ENCODE results near the gene PARVA. TPM values are rescaled to one million over a fixed set of nuclear protein-coding genes. Genes with fewer than 3 reads are reported as not detected.

Gene PARVA
- total RNA-seq, 1 experiment from 2014 or later, result 18.1 TPM

GRCh38 chr11:12430351-12430750 lies 53.0 kb downstream of the PARVA start:
- no peak overlapping the region for H2AFZ ChIP-seq (ENCODE audit: low read length)
- H3K79me1 ChIP-seq (ENCODE audit: insufficient read depth, low read depth, low read length, poor library complexity, severe bottlenecking), result no peaks in the 10 kb centered on the region
- H3K23me2 ChIP-seq (ENCODE audit: insufficient read length, low read depth, low read length, poor library complexity, severe bottlenecking), result no peaks in the 10 kb centered on the region
- H2BK15ac ChIP-seq (ENCODE audit: low read depth, low read length), result no peak overlapping the region
- no peak overlapping the region for H2BK20ac ChIP-seq (ENCODE audit: low read depth, low read length, poor library complexity, severe bottlenecking)
- H2BK120ac ChIP-seq (ENCODE audit: low read depth, low read length, poor library complexity, severe bottlenecking), result no peak overlapping the region
- Mint-ChIP-seq H3K4me3 (no peak overlapping the region), H3K27ac (no peak overlapping the region), H3K4me1 (peaks cover 7 to 8% of the 10 kb centered on the region in 2 experiments; a peak in 3 of 4 replicates), H3K9me3 (no peaks in the 10 kb centered on the region), H3K36me3 (ENCODE audit: insufficient read depth in 1 of 3, low read depth in 3 of 3) (no peaks in the 10 kb centered on the region), H3K27me3 (ENCODE audit: low read depth) (no peaks in the 10 kb centered on the region)
- H3K79me2 ChIP-seq (ENCODE audit: insufficient read depth, low read length), result no peaks in the 10 kb centered on the region
- no peak for DNase-seq
- no peak overlapping the region for H3K9ac ChIP-seq (ENCODE audit: extremely low read depth, insufficient read length, low read length)
- H4K20me1 ChIP-seq (ENCODE audit: control insufficient read depth, insufficient read depth, insufficient read length), result no peaks in the 10 kb centered on the region
- no peaks in the 10 kb centered on the region for H3K4me1 ChIP-seq (ENCODE audit: insufficient read depth, low read length)
- no peak overlapping the region for H3K23ac ChIP-seq (ENCODE audit: insufficient read length, low read depth, low read length)
- no peaks in the 10 kb centered on the region for H3K9me3 ChIP-seq (ENCODE audit: control insufficient read depth, low read depth, low read length)
- H3T11ph ChIP-seq (ENCODE audit: low read length), result no peak overlapping the region
- no peak overlapping the region for H2AK5ac ChIP-seq (ENCODE audit: insufficient read length, low read length)
- H3K4me2 ChIP-seq (ENCODE audit: insufficient read depth, insufficient read length, low read length), result no peak overlapping the region
- H4K91ac ChIP-seq (ENCODE audit: insufficient read length, low read depth, low read length), result no peak overlapping the region
- H3K14ac ChIP-seq (ENCODE audit: insufficient read depth, low read length), result no peak overlapping the region
- no peak overlapping the region for H3K18ac ChIP-seq (ENCODE audit: insufficient read length, low read depth, low read length)
- no peak overlapping the region for H4K8ac ChIP-seq (replicated peaks; ENCODE audit: insufficient read length, low read depth, low read length)
- H2BK12ac ChIP-seq (ENCODE audit: insufficient read length, low read depth, low read length), result no peak overlapping the region
- WGBS (ENCODE audit: extremely low coverage, insufficient read length, low lambda C conversion rate), result no CpG with 5 or more reads among the region's 3 CpGs
- no peak overlapping the region for H3K27ac ChIP-seq (ENCODE audit: insufficient read length, low read depth, low read length)
- H3K27me3 ChIP-seq (ENCODE audit: insufficient read depth, low read length), result no peaks in the 10 kb centered on the region
- no peak overlapping the region for H2BK5ac ChIP-seq (ENCODE audit: insufficient read length, low read length)
- no peak overlapping the region for H4K5ac ChIP-seq (ENCODE audit: insufficient read length, low read depth, low read length)
- H3K4ac ChIP-seq (ENCODE audit: low read depth, low read length), result no peak overlapping the region
- TF ChIP-seq, protein P1, sequence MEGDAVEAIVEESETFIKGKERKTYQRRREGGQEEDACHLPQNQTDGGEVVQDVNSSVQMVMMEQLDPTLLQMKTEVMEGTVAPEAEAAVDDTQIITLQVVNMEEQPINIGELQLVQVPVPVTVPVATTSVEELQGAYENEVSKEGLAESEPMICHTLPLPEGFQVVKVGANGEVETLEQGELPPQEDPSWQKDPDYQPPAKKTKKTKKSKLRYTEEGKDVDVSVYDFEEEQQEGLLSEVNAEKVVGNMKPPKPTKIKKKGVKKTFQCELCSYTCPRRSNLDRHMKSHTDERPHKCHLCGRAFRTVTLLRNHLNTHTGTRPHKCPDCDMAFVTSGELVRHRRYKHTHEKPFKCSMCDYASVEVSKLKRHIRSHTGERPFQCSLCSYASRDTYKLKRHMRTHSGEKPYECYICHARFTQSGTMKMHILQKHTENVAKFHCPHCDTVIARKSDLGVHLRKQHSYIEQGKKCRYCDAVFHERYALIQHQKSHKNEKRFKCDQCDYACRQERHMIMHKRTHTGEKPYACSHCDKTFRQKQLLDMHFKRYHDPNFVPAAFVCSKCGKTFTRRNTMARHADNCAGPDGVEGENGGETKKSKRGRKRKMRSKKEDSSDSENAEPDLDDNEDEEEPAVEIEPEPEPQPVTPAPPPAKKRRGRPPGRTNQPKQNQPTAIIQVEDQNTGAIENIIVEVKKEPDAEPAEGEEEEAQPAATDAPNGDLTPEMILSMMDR (conservative IDR thresholded peaks at IDR 0.05), result no peak
- H3K56ac ChIP-seq (ENCODE audit: insufficient read length, low read depth, low read length), result no peak overlapping the region
